Measurements from ENCODE around the gene CERK.

DNA sequence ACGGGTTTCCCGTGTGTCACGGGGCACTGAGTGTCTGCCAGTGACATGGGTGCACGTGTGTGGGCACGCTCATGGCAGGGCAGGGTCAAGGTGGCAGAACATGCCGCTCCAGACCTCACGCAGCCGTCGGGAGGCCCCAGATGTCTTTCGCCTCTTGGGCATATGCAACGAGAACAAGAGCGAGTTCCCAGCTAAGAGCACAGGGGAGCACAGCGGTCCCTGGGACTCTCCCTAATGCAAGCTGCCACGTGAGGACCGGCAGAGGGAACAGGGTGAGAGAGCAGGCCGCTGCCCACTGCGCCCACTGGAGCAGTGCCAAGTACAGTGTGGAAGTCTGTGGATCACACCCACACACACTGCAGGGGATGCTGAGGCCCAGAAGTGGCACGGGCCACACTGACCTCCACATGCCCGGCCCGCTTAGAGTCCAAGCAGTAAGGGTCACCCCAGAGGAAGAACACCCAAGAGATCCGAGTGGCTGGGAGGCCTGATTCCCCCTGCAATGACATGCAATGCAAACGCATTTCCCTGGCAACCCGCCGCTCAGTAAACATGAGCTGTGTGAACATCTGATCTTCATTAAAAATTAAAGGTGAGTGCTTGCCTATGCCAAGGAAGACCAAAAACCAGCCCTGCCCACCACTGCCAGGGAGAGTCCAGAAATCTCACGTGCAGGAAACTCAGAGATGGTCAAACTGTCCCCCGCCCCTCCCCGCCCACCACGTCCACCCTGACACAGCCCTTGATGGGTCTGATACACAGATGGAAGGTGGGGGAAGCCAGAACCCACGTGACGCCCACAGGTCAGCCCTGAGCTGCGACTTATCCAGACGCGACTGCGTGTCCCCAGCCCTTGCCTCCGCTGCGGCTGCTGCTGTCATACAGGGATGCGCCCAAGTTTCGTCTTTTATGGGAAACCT is 11.7 kb downstream of the CERK start:
- TF ChIP-seq POLR2A (IDR thresholded peaks at IDR 0.05), result no peak
- TF ChIP-seq, protein P1, sequence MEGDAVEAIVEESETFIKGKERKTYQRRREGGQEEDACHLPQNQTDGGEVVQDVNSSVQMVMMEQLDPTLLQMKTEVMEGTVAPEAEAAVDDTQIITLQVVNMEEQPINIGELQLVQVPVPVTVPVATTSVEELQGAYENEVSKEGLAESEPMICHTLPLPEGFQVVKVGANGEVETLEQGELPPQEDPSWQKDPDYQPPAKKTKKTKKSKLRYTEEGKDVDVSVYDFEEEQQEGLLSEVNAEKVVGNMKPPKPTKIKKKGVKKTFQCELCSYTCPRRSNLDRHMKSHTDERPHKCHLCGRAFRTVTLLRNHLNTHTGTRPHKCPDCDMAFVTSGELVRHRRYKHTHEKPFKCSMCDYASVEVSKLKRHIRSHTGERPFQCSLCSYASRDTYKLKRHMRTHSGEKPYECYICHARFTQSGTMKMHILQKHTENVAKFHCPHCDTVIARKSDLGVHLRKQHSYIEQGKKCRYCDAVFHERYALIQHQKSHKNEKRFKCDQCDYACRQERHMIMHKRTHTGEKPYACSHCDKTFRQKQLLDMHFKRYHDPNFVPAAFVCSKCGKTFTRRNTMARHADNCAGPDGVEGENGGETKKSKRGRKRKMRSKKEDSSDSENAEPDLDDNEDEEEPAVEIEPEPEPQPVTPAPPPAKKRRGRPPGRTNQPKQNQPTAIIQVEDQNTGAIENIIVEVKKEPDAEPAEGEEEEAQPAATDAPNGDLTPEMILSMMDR (IDR thresholded peaks at IDR 0.05), result no peak
